Kidney epithelial cell (primary cell): ENCODE measurements around the gene MAP3K9. TPM values are rescaled to one million over a fixed set of nuclear protein-coding genes. Genes with fewer than 3 reads are reported as not detected.
"Not testable (repeated sequence)": the region's sequence is repeated elsewhere in the genome, so short reads cannot be mapped to it uniquely, and the experiment has no call there.

ENCODE experiments used
- DNase-seq: peaks from one replicate; pipeline ENCODE4 v3.0.0-alpha.2; 2010; ENCODE audit warnings: low read depth
- H3K27me3 ChIP-seq: 2 replicates; pipeline ENCODE4 v1.6.0; 2011; ENCODE audit warnings: low read length; ENCODE audit not compliant: control insufficient read depth, insufficient read depth
- H3K36me3 ChIP-seq: 2 replicates; pipeline ENCODE4 v1.5.1; 2011; ENCODE audit warnings: low read length; ENCODE audit not compliant: control insufficient read depth, insufficient read depth
- H3K4me3 ChIP-seq: 2 replicates; pipeline ENCODE4 v1.5.1; 2011; ENCODE audit warnings: low read depth, mild to moderate bottlenecking, control low read depth, low read length
- total RNA-seq: library from RNA; depleted of rRNA; stranded (reverse); fragments of >200 nt; gene quantifications from 2 replicates; pipeline ENCODE4 v1.2.3, GENCODE V29; 2015
- TF ChIP-seq, protein P1 (sequence below): IDR thresholded peaks from 2 replicates; pipeline ENCODE4 v1.5.1; 2011; ENCODE audit warnings: mild to moderate bottlenecking, moderate library complexity, low read length, control low read depth, inconsistent platforms; ENCODE audit not compliant: insufficient read depth, poor library complexity, severe bottlenecking

Gene MAP3K9
- total RNA-seq, result 10.4 and 12.0 TPM in 2 replicates

DNA sequence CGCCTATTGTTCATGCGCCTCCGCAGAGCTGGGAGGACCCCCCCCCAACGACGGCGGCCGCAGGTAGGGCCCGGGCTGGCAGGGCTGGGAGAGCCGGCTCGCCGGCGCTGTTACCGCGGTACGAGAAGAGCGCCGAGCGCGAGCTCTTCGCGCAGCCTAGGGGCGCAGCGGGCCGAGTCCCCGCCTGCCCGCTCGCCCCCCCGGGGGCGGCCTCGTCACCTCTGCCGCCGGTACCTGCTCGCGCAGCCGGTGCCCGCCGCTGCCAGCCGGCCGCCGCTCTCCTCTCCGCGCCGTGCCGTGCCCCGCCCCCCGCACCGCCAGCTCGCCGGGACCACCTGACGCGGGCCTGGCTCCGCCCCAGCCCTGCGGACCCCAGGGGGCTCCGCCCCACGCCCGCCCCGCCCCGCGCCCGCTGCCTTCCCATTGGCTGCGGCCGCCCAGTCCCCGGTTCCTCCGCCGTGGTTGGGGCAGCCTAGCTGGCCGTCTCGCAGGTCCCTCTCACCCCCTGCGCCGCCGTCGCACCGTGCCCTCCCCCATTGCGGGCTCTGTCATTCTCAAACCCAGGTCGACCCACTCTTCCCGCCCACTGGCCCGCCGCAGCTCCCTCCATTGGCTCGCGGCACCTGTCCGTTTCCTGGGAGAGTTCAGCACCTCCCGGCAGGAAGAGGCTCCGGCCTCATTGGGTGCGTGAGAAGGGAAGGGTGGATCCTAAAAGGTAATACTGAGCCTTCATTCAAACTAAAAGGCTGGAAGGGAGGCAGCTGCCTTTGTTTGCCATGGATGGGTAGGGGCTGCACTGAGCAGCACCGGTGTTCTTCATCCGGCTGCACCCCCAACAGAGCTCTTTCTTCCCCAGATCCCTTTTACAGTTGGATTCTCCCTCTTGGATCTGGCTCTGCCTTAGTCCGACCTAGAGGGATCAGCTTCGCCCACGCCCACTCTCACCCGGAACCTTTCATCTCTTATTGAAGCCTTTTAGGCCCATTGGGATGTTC is at the start of gene MAP3K9:
Gene MAP3K9 (minus strand): TSS at position 289 of the 995 bp plus-strand sequence. CDS start 342 bp downstream, outside the sequence.
- DNase-seq, result peak; percentile 91
- peak within 1 kb of the TSS; percentile 90 for H3K4me3 ChIP-seq
- TF ChIP-seq, protein P1, sequence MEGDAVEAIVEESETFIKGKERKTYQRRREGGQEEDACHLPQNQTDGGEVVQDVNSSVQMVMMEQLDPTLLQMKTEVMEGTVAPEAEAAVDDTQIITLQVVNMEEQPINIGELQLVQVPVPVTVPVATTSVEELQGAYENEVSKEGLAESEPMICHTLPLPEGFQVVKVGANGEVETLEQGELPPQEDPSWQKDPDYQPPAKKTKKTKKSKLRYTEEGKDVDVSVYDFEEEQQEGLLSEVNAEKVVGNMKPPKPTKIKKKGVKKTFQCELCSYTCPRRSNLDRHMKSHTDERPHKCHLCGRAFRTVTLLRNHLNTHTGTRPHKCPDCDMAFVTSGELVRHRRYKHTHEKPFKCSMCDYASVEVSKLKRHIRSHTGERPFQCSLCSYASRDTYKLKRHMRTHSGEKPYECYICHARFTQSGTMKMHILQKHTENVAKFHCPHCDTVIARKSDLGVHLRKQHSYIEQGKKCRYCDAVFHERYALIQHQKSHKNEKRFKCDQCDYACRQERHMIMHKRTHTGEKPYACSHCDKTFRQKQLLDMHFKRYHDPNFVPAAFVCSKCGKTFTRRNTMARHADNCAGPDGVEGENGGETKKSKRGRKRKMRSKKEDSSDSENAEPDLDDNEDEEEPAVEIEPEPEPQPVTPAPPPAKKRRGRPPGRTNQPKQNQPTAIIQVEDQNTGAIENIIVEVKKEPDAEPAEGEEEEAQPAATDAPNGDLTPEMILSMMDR, result no peak
- no peaks in the 10 kb centered on the region for H3K27me3 ChIP-seq
- no peaks in the 10 kb centered on the region for H3K36me3 ChIP-seq

- H3K4me3 ChIP-seq, result no peak overlapping the region
- H3K36me3 ChIP-seq, result no peaks in the 10 kb centered on the region
- no peaks in the 10 kb centered on the region for H3K27me3 ChIP-seq
- TF ChIP-seq, protein P1, result no peak
- DNase-seq, result no peak
These were observed 49.3 kb upstream of the MAP3K9 start for GRCh38 chr14:70858641-70859040.

DNA sequence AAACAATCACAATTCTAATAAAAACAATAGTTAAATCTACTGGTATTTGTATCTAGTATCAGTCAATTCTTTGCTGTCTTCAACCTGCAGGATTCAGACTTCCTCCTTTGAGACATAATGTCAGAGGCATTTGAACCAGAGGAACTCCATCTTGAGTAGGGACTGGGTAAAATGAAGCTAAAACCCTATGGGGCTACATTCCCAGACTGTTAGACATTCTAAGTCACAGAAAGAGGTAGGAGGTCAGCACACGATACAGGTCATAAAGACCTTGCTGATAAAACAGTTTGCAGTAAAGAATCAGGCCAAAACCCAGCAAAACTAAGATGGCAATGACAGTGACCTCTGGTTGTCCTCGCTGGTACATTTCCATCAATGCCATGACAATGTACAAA is 48.2 kb upstream of the MAP3K9 start:
- no peak for DNase-seq
- no peak overlapping the region for H3K4me3 ChIP-seq
- H3K27me3 ChIP-seq, result no peaks in the 10 kb centered on the region
- TF ChIP-seq, protein P1, result no peak
- H3K36me3 ChIP-seq, result no peaks in the 10 kb centered on the region

DNA sequence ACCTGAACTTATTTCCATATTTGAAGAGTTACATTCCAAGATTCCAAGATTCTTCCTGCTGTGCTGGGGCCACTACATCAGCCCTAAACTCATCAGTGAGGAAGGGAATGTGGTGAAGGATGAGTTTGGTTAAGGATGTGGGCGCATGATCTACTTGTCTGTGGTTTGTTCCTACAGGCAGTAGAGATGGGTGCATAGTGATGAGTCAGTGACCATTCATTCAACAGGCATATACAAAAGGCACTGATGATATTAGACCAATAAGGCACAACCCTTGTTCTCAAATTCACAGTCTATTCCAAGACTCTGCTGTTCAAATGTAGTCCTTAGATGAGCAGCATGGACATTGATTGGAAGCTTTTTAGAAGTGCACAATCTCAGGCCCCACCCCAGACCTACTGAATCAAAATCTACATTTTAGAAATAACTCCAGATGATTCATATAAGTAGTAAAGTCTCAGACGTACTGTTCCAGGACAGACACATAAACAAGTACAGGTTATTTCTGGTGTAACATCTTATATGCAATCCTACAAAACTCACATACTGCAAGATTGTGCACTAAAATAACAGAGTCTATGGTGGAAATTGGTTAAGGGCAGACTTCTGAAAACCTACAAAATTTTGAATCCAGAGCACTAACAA is 47.7 kb upstream of the MAP3K9 start:
- TF ChIP-seq, protein P1, result no peak
- no peaks in the 10 kb centered on the region for H3K27me3 ChIP-seq
- H3K36me3 ChIP-seq, result no peaks in the 10 kb centered on the region
- DNase-seq, result peak; percentile 38
- no peak overlapping the region for H3K4me3 ChIP-seq

- Histone ChIP-seq H3K27me3 (no peaks in the 10 kb centered on the region), H3K4me3 (no peak overlapping the region), H3K36me3 (no peaks in the 10 kb centered on the region)
- DNase-seq, result no peak
- TF ChIP-seq, protein P1, result no peak
These were observed 46.2 kb upstream of the MAP3K9 start for GRCh38 chr14:70855486-70855885.

GRCh38 chr14:70853658-70854057 is 44.3 kb upstream of the MAP3K9 start:
- not testable (repeated sequence) for DNase-seq, H3K36me3 ChIP-seq, H3K27me3 ChIP-seq, H3K4me3 ChIP-seq
